NAMALWA (cell line): Measurements from ENCODE around the gene SERPINA5.
"Not testable (repeated sequence)": the region's sequence is repeated elsewhere in the genome, so short reads cannot be mapped to it uniquely, and the experiment has no call there.

Experiments used
- DNase-seq: peaks from one replicate; pipeline ENCODE4 v3.0.0-alpha.2; 2015; ENCODE audit warnings: low spot score

The SERPINA5 gene

GRCh38 chr14:94598816-94599655 is 17.8 kb downstream of the SERPINA5 start:
- DNase-seq: no peak

GRCh38 chr14:94599656-94600004 is 18.4 kb downstream of the SERPINA5 start:
- no peak for DNase-seq

- no peak for DNase-seq
Measured at GRCh38 chr14:94600148-94600545, 18.9 kb downstream of the SERPINA5 start.

- no peak for DNase-seq
Measured at GRCh38 chr14:94601884-94602391, 20.7 kb downstream of the SERPINA5 start.

- DNase-seq: no peak
Measured at GRCh38 chr14:94602722-94603121, 21.5 kb downstream of the SERPINA5 start.

GRCh38 chr14:94605361-94605760 is 24.1 kb downstream of the SERPINA5 start:
- DNase-seq: no peak

- DNase-seq: not testable (repeated sequence)
Measured at GRCh38 chr14:94608966-94609365, 27.7 kb downstream of the SERPINA5 start.

GRCh38 chr14:94611179-94611578 is 30.0 kb downstream of the SERPINA5 start:
- DNase-seq: no peak

GRCh38 chr14:94612174-94612573 is 30.9 kb downstream of the SERPINA5 start, which contains the start of gene SERPINA3:
SERPINA3 (plus strand) TSS chr14:94612391; CDS start chr14:94614442, 2,051 bp downstream.
- DNase-seq: no peak

GRCh38 chr14:94612580-94613554 is 31.6 kb downstream of the SERPINA5 start:
- no peak for DNase-seq

GRCh38 chr14:94613720-94614644 is 32.8 kb downstream of the SERPINA5 start:
- DNase-seq: no peak

GRCh38 chr14:94614802-94615201 is 33.6 kb downstream of the SERPINA5 start:
- DNase-seq: no peak

- no peak for DNase-seq
Measured at GRCh38 chr14:94615254-94615653, 34.0 kb downstream of the SERPINA5 start.

GRCh38 chr14:94615823-94616570 is 34.8 kb downstream of the SERPINA5 start:
- DNase-seq: no peak

GRCh38 chr14:94617366-94617941 is 36.2 kb downstream of the SERPINA5 start:
- DNase-seq: no peak

- DNase-seq: no peak
Measured at GRCh38 chr14:94617988-94618822, 37.0 kb downstream of the SERPINA5 start.

- no peak for DNase-seq
Measured at GRCh38 chr14:94619297-94619696, 38.1 kb downstream of the SERPINA5 start.

- no peak for DNase-seq
Measured at GRCh38 chr14:94620597-94620996, 39.4 kb downstream of the SERPINA5 start.

GRCh38 chr14:94621358-94622134 is 40.3 kb downstream of the SERPINA5 start:
- no peak for DNase-seq
